Measurements from ENCODE around the gene HSPBAP1. TPM values are rescaled to one million over a fixed set of nuclear protein-coding genes. Genes with fewer than 3 reads are reported as not detected.

HSPBAP1 gene
- total and polyA plus RNA-seq, 4 donors = 8.3 to 10.1 (median 9.4) TPM

DNA sequence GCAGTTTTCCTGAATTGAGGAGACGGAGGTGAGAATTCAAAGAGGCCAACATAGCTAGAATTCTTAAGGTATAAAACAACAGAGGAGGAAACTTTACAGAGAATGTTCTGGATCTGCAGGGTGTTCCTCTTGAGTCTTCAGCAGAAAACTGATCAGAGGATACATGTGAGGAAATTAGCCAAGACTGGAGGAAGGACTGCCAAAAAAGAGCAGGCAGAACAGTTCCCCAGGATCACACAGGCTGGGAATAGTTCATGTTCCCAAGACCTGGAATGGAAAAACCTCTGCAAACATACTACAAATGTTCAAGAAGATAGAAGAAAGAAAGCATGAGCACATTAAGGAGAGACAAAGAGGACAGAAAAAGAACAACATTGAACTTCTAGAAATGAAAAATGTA is 8.7 kb upstream of the HSPBAP1 start:
- no peaks in the 10 kb centered on the region for H3K4me1 ChIP-seq (ENCODE audit: control insufficient read depth, insufficient read depth, low read length)
- DNase-seq (ENCODE audit: low read depth in 4 of 6, low spot score in 6 of 6) = no peak
- H3K4me3 ChIP-seq (ENCODE audit: low read depth, low read length) = no peak overlapping the region
- no peak overlapping the region for H3K27ac ChIP-seq (ENCODE audit: low read depth, low read length)
- 83% methylated on average over 1 of the region's 1 CpG for WGBS (ENCODE audit: insufficient coverage)
- H3K27me3 ChIP-seq (ENCODE audit: control insufficient read depth, insufficient read depth, low read length) = no peaks in the 10 kb centered on the region
- H3K36me3 ChIP-seq (ENCODE audit: control insufficient read depth, insufficient read depth, low read length) = no peaks in the 10 kb centered on the region
- no peaks in the 10 kb centered on the region for H3K9me3 ChIP-seq (ENCODE audit: control insufficient read depth, insufficient read depth, low read length)

DNA sequence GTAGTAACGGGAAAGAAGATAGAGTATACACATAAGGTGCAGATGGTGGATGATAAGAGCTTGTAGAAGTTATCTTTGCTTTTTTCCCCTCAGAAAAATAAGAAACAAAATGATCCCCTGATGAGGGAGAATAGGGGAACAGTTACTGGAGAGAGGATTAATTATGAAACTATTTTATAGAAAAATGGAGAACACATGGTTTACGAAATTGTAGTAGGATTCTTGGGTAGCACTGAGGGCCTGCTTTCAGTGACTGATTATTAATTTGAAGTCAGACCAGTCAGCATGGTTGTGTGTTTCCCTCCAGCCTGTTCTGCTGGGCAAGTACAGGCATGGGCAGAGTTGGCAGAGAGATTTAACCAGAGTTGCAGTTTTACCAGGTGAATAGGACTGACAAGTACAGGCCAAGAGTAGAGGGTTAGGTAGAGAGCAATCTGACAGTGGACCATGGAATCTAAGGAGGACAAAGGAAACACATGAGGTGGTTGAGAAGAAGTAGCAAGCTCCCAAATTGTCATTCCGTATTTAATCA is 7.1 kb upstream of the HSPBAP1 start:
- no peaks in the 10 kb centered on the region for H3K9me3 ChIP-seq (ENCODE audit: control insufficient read depth, insufficient read depth, low read length)
- DNase-seq (ENCODE audit: low read depth in 4 of 6, low spot score in 6 of 6) = no peak
- WGBS (ENCODE audit: insufficient coverage) = 93% methylated on average over 2 of the region's 3 CpGs
- H3K27ac ChIP-seq (ENCODE audit: low read depth, low read length) = no peak overlapping the region
- H3K4me3 ChIP-seq (ENCODE audit: low read depth, low read length) = no peak overlapping the region
- H3K36me3 ChIP-seq (ENCODE audit: control insufficient read depth, insufficient read depth, low read length) = no peaks in the 10 kb centered on the region
- H3K27me3 ChIP-seq (ENCODE audit: control insufficient read depth, insufficient read depth, low read length) = no peaks in the 10 kb centered on the region
- H3K4me1 ChIP-seq (ENCODE audit: control insufficient read depth, insufficient read depth, low read length) = peaks cover 5% of the 10 kb centered on the region

DNA sequence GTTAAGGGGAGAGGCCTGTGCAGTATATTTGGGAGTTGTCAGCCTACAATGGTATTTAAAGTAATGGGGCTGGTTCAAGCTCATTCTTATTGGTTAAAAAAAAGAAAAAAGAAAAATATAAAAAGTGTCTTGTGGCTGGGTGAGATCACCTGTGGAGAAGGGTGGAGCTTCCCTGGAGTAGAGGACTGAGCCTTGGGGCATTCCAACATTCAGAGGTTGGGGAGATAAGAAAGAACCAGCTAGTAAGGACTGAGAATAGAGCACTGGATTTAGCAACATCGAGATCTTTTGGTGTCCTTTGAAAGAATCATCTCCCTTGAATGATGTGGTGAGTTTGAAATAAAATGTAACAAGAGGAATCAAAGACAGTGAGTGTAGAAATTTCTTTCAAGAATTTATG is 6.4 kb upstream of the HSPBAP1 start:
- no peaks in the 10 kb centered on the region for H3K27me3 ChIP-seq (ENCODE audit: control insufficient read depth, insufficient read depth, low read length)
- peaks cover 5% of the 10 kb centered on the region for H3K4me1 ChIP-seq (ENCODE audit: control insufficient read depth, insufficient read depth, low read length)
- H3K36me3 ChIP-seq (ENCODE audit: control insufficient read depth, insufficient read depth, low read length) = no peaks in the 10 kb centered on the region
- H3K9me3 ChIP-seq (ENCODE audit: control insufficient read depth, insufficient read depth, low read length) = no peaks in the 10 kb centered on the region
- H3K4me3 ChIP-seq (ENCODE audit: low read depth, low read length) = no peak overlapping the region
- 100% methylated on average over 1 of the region's 1 CpG for WGBS (ENCODE audit: insufficient coverage)
- no peak for DNase-seq (ENCODE audit: low read depth in 4 of 6, low spot score in 6 of 6)
- no peak overlapping the region for H3K27ac ChIP-seq (ENCODE audit: low read depth, low read length)

DNA sequence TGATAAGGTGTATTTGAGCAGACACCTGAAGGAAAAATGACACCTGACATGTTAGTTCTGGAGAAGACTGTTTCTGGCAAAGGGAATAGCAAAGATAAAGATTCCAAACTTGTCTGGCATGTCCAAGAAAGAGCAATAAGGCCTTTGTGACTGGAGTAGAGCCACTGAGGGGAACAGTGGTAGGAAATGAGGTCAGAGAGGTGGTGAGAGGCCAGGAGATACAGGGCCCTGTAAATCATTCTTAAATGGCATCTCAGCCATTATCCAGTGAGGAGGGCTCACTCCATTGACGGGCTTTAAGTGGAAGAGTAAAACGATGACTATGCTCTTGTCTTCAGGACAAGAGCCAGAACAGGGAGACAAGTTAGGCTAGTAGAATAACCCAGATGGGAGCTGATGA is 5.7 kb upstream of the HSPBAP1 start:
- 62% methylated on average over 2 of the region's 2 CpGs for WGBS (ENCODE audit: insufficient coverage)
- Histone ChIP-seq H3K4me3 (ENCODE audit: low read depth, low read length) (no peak overlapping the region), H3K27ac (ENCODE audit: low read depth, low read length) (no peak overlapping the region), H3K36me3 (ENCODE audit: control insufficient read depth, insufficient read depth, low read length) (no peaks in the 10 kb centered on the region), H3K9me3 (ENCODE audit: control insufficient read depth, insufficient read depth, low read length) (no peaks in the 10 kb centered on the region), H3K27me3 (ENCODE audit: control insufficient read depth, insufficient read depth, low read length) (no peaks in the 10 kb centered on the region), H3K4me1 (ENCODE audit: control insufficient read depth, insufficient read depth, low read length) (peaks cover 5% of the 10 kb centered on the region)
- no peak for DNase-seq (ENCODE audit: low read depth in 4 of 6, low spot score in 6 of 6)

DNA sequence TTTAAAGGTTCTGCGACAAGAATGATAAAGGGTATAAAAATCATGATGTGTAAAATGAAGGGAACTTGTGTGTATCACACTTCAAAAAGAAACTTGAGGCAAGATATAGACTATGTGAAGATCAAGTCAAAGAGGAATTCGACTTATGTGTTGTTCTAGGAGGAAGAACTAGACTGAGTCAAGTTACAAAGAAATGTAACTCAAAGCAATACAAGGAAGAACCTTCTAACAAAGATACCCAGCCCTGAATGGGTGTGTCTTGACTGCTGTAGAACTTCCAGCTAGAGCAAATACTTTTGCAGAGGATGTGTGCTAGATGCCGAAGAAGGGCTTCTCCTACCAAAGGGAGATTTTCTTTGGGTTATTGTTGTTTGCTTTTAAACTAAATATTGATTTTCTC is 3.7 kb upstream of the HSPBAP1 start:
- Histone ChIP-seq H3K9me3 (ENCODE audit: control insufficient read depth, insufficient read depth, low read length) (no peaks in the 10 kb centered on the region), H3K27ac (ENCODE audit: low read depth, low read length) (no peak overlapping the region), H3K4me3 (ENCODE audit: low read depth, low read length) (no peak overlapping the region), H3K36me3 (ENCODE audit: control insufficient read depth, insufficient read depth, low read length) (no peaks in the 10 kb centered on the region), H3K4me1 (ENCODE audit: control insufficient read depth, insufficient read depth, low read length) (peaks cover 5% of the 10 kb centered on the region), H3K27me3 (ENCODE audit: control insufficient read depth, insufficient read depth, low read length) (no peaks in the 10 kb centered on the region)
- DNase-seq (ENCODE audit: low read depth in 4 of 6, low spot score in 6 of 6) = no peak
- WGBS (ENCODE audit: insufficient coverage) = 100% methylated on average over 1 of the region's 3 CpGs

DNA sequence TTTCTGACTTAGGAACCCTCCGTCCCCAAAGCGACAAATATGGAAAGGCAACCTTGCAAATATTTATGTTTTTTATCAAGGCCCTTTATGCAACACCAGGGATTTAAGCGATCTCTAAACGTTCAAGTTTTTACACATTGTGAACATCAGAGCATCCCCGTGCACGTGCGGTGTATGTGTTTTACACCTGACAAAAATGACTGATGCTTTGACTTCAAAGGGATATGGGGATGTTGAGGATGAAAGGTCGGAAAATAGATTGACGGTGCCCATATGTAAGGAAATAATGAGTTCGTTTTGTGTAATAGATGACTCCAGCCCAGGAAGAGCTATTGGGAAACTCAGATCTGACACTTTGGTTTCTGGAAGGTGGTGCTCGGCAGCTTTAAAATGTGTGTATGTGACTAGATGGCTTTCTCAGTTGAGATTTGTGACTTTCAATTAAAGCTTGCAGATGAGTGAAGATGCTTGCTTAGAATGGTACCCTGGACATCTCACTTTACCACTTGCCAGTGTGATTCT is 2.1 kb upstream of the HSPBAP1 start:
- peaks cover 5% of the 10 kb centered on the region for H3K4me1 ChIP-seq (ENCODE audit: control insufficient read depth, insufficient read depth, low read length)
- H3K27ac ChIP-seq (ENCODE audit: low read depth, low read length) = no peak overlapping the region
- H3K9me3 ChIP-seq (ENCODE audit: control insufficient read depth, insufficient read depth, low read length) = no peaks in the 10 kb centered on the region
- 16% methylated on average over 7 of the region's 11 CpGs for WGBS (ENCODE audit: insufficient coverage)
- H3K4me3 ChIP-seq (ENCODE audit: low read depth, low read length) = peak overlapping the region; percentile 93
- no peaks in the 10 kb centered on the region for H3K36me3 ChIP-seq (ENCODE audit: control insufficient read depth, insufficient read depth, low read length)
- peak in 2 of 6 donors; percentile 6 to 44 for DNase-seq (ENCODE audit: low read depth in 4 of 6, low spot score in 6 of 6)
- no peaks in the 10 kb centered on the region for H3K27me3 ChIP-seq (ENCODE audit: control insufficient read depth, insufficient read depth, low read length)

DNA sequence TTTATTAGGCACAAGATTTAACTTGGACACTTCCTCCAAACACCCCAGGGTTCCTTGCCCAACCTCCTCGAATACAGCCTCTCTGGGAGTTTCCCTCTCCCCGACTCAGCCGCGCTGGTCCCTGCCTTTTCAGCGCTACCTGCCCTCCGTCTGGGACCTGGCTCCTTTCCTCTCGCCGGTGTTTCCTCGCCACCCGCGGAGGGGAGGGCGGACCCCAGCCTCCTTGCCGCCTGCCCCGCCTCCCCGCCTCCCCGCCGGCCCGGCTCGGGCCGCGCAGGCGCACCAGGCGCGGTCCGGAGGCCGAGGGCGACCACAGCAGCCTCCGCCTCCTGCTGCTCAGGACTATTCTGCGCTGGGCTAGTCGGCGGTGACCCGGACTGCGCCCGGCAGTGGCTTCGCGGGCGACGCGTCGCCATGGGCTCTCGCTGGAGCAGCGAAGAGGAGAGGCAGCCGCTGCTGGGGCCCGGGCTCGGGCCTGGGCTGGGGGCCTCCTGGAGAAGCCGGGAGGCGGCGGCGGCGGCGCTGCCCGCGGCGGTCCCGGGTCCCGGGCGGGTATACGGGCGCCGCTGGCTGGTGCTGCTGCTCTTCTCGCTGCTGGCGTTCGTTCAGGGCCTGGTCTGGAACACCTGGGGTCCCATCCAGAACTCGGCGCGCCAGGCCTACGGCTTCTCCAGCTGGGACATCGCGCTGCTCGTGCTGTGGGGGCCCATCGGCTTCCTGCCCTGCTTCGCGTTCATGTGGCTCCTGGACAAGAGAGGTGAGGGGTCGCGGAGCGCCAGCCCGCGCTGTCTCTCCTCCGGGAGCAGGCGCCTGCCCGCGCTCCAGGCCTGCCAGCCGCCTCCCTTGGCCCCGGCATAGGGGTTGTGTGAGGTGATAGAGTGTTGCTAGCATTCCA is 1.4 kb upstream of the HSPBAP1 start, which contains the start of gene SLC49A4:
SLC49A4 (plus strand) TSS at position 291 of the 895 bp plus-strand sequence; CDS start at position 415, 124 bp downstream.
- Histone ChIP-seq H3K4me1 (ENCODE audit: control insufficient read depth, insufficient read depth, low read length) (peaks cover 5% of the 10 kb centered on the region), H3K36me3 (ENCODE audit: control insufficient read depth, insufficient read depth, low read length) (no peaks in the 10 kb centered on the region), H3K27ac (ENCODE audit: low read depth, low read length) (peak within 1 kb of the TSS; percentile 86), H3K27me3 (ENCODE audit: control insufficient read depth, insufficient read depth, low read length) (no peaks in the 10 kb centered on the region), H3K4me3 (ENCODE audit: low read depth, low read length) (peak within 1 kb of the TSS; percentile 93), H3K9me3 (ENCODE audit: control insufficient read depth, insufficient read depth, low read length) (no peaks in the 10 kb centered on the region)
- WGBS (ENCODE audit: insufficient coverage) = under 1% methylated on average over 79 of the region's 84 CpGs
- DNase-seq (ENCODE audit: low read depth in 4 of 6, low spot score in 6 of 6) = peak in 5 of 6 donors; percentile 53 to 90 (median 64)

DNA sequence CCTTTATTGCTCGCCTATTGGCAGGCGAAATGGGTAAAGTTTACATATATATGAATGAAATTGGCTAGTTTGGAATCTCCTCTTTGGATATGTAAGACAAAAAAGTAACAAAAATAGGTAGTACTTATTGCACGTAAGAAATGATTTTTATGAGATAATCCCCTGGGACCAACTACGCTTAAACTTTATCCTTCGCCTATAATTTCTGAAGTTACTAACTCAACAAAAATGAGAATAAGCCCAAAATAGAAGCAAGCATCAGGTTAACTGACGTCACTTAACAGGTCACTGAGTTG is 800 bp upstream of the HSPBAP1 start:
- WGBS (ENCODE audit: insufficient coverage) = 0% methylated on average over 1 of the region's 6 CpGs
- Histone ChIP-seq H3K4me1 (ENCODE audit: control insufficient read depth, insufficient read depth, low read length) (peaks cover 5% of the 10 kb centered on the region), H3K36me3 (ENCODE audit: control insufficient read depth, insufficient read depth, low read length) (no peaks in the 10 kb centered on the region), H3K27ac (ENCODE audit: low read depth, low read length) (peak overlapping the region; percentile 86), H3K27me3 (ENCODE audit: control insufficient read depth, insufficient read depth, low read length) (no peaks in the 10 kb centered on the region), H3K4me3 (ENCODE audit: low read depth, low read length) (peak overlapping the region; percentile 93), H3K9me3 (ENCODE audit: control insufficient read depth, insufficient read depth, low read length) (no peaks in the 10 kb centered on the region)
- peak in 2 of 6 donors; percentile 6 to 17 for DNase-seq (ENCODE audit: low read depth in 4 of 6, low spot score in 6 of 6)

DNA sequence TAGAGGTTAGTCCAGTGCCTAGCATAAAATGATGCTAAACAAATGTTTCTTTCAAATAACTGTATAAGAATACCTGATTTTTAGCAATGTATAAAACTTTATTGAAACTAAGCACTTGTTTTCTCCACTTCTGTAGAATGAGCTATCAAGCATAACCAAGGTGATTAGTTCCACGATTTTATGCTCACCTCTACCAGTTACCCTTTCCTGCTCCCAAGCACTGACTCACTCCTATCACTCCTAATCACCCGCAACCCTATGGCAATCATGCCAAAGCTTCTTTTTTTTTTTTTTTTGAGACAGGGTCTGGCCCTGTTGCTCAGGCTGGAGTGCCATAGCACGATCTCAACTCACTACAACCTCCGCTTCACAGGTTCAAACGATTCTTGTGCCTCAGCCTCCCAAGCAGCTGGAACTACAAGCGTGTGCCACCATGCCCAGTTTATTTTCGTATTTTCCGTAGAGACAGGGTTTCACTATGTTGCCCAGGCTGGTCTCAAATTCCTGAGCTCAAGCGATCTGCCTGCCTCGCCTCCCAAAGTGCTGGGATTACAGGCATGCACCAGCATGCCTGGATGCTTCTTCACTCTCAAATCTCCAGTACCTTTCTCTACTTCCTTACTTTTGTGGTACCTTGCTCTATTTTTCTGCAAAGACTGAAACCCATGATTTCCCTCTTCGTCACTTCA is 3.9 kb downstream of the HSPBAP1 start:
- WGBS (ENCODE audit: insufficient coverage) = 91% methylated on average over 11 of the region's 11 CpGs
- no peak overlapping the region for H3K4me3 ChIP-seq (ENCODE audit: low read depth, low read length)

More for the DNA sequence above, 3.9 kb downstream of the HSPBAP1 start:
- no peaks in the 10 kb centered on the region for H3K27me3 ChIP-seq (ENCODE audit: control insufficient read depth, insufficient read depth, low read length)
- H3K36me3 ChIP-seq (ENCODE audit: control insufficient read depth, insufficient read depth, low read length) = no peaks in the 10 kb centered on the region
- no peak overlapping the region for H3K27ac ChIP-seq (ENCODE audit: low read depth, low read length)
- no peaks in the 10 kb centered on the region for H3K9me3 ChIP-seq (ENCODE audit: control insufficient read depth, insufficient read depth, low read length)
- DNase-seq (ENCODE audit: low read depth in 4 of 6, low spot score in 6 of 6) = no peak
- H3K4me1 ChIP-seq (ENCODE audit: control insufficient read depth, insufficient read depth, low read length) = no peaks in the 10 kb centered on the region
